Fibroblast of gingiva (primary cell): ENCODE measurements around the gene PI4KB.

ENCODE experiments used
- DNase-seq: peaks from one replicate; pipeline ENCODE4 v3.0.0-alpha.2; 2011; ENCODE audit warnings: low read depth

The PI4KB gene

GRCh38 chr1:151311589-151312331 is 15.5 kb downstream of the PI4KB start:
- peak; percentile 96 for DNase-seq

DNA sequence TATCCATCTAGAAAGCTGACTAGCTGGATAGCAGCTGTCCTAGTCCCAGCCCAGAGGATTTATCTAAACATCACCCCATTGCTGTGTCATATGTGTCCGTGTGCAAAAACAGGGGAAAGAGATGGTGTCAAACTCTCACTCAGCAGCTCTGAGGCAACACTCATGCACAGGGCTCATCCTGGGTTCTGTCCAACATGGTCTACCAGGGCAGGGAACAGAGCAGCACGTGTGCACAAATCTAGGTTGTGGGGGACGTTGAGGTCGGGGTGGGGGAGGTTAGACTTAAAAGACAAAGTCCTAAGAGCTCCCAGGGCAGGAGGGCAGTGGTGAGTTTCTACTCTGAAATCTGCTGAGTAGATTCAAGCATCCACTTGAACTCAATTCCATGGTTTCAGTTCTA is 16.2 kb downstream of the PI4KB start:
- DNase-seq, result no peak

DNA sequence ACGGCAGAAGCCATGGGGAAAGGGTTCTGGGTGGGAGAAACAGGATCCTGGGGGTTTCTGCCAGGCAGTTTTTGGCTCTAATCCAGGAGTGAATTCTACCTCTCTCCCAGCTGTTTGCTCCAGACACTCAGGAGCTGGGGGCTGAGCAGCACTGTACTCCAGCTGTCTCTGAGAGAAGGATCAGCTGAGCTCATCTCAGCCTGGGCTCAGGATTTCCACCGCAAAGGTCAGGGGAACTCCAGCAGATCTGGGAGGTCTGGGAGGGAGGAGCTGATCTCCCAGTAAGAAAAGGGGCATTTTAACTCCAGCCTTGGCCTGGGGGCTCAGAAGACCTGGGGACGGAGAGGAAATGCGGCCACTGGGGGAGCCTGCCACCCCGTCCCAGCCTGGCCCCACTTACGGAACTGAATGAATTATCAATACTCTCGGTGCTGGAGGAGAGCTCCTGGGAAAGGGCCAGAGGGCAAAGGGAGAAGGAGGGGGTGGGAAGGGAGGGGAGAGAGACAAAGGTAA is 17.3 kb downstream of the PI4KB start:
- DNase-seq, result peak; percentile 27

- DNase-seq, result no peak
Observed at GRCh38 chr1:151294742-151295462, 32.3 kb downstream of the PI4KB start.

DNA sequence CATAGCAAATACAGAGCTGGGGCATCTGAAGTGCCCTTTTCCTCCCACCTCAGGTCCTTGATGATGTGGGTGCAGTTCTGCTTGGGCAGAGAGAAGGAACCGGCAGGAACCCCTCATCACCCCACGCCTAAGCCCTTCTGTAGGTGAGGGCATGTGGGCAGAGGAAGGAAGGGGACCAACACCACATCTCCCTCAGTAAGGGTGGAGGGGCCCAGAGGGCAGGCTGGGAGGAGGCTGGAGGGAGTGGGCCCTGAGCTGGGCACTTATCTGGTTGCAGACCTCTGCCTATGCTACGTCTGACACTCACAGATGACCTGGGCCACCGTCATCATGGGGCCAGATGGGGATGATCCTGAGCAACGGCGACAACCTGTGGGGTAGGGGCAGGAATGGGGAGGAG is 34.1 kb downstream of the PI4KB start:
- DNase-seq, result no peak

- DNase-seq, result no peak
Observed at GRCh38 chr1:151292207-151293030, 34.8 kb downstream of the PI4KB start.

- DNase-seq, result no peak
Observed at GRCh38 chr1:151290709-151291303, 36.4 kb downstream of the PI4KB start.

DNA sequence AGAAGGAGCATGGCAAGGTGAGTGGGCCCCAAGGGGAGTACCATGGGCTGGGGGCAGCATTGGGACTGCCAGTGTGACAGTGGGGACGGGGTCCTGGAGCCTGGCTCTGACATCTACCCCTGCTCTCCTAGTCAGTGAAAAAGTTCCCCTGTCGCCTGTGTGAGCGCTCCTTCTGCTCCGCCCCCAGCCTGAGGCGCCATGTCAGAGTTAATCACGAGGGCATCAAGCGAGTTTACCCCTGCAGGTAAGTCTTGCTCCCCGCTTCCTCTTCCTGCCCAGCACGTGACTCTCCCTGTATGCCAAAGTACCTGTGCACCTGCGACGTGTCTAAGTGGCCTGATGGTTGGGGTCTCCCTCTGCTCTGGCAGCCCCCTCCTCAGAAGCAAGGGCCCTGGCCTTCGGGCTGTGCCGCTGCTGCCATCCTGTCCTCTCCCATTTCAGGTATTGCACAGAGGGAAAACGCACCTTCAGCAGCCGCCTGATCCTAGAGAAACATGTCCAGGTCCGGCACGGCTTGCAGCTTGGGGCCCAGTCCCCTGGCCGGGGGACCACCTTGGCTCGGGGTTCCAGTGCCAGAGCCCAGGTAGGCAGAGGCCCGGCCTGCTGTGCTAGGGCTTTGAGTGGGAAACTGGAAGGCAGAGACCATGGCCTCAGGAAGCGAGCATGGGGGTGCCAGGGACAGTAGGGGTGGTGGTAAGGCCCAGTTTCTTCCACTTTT is 37.1 kb downstream of the PI4KB start:
- DNase-seq, result no peak

GRCh38 chr1:151289080-151289935 is 37.9 kb downstream of the PI4KB start:
- no peak for DNase-seq

DNA sequence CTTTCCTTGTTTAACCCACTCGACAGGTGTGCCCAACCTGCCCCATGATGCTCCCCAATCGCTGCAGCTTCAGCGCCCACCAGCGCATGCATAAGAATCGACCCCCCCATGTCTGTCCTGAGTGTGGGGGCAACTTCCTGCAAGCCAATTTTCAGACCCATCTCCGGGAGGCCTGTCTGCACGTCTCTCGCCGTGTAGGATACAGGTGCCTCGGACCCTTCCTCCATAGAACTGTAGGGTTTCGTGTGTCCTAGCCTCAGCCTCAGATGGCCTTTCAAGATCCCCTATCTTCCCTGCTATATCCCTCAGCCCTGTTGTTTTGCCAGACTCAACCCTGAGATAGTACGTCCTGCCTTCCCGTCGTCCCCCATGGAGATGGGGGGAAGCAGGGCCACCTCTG is 38.7 kb downstream of the PI4KB start:
- DNase-seq, result no peak

- no peak for DNase-seq
Observed at GRCh38 chr1:151287767-151288500, 39.3 kb downstream of the PI4KB start.

DNA sequence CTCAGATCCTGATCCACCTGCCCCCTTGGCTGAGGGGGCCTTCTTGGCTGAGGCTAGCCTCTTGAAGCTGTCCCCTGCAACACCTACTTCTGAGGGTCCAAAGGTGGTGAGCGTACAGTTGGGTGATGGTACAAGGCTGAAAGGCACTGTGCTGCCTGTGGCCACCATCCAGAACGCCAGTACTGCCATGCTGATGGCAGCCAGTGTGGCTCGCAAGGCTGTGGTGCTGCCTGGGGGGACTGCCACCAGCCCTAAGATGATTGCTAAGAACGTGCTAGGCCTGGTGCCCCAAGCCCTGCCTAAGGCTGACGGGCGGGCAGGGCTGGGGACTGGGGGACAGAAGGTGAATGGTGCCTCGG is 39.9 kb downstream of the PI4KB start:
- no peak for DNase-seq

GRCh38 chr1:151286619-151287340 is 40.4 kb downstream of the PI4KB start:
- no peak for DNase-seq

DNA sequence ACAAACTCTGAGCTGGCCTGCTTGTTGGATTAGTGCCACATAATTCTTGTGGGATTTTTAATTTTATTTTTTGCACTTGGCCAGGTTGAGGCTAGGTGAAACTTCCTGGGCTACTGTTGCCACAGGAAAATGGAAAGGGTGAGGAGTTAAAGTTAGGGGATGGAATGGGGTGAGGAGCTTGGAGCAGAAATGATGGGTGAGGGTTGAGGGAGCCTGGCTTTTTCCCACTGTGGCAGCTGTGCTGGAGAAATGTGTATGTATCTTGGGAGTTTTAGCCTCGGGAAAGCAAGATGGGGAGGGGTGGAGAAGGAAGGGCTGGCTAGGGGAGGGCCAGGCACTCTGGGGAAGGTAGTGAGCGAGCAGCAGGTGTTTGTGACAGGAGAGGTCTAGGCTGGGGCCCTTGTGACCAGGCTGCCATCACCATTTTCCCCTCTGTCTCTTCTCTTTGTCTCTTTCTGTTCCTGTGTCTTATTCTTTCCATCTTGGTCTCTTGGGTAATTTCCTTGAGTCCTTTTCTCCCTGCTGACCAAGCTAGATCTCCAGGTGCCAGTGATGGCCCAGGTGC is 43.1 kb downstream of the PI4KB start:
- DNase-seq, result no peak

- DNase-seq, result no peak
Observed at GRCh38 chr1:151282883-151283725, 44.1 kb downstream of the PI4KB start.

DNA sequence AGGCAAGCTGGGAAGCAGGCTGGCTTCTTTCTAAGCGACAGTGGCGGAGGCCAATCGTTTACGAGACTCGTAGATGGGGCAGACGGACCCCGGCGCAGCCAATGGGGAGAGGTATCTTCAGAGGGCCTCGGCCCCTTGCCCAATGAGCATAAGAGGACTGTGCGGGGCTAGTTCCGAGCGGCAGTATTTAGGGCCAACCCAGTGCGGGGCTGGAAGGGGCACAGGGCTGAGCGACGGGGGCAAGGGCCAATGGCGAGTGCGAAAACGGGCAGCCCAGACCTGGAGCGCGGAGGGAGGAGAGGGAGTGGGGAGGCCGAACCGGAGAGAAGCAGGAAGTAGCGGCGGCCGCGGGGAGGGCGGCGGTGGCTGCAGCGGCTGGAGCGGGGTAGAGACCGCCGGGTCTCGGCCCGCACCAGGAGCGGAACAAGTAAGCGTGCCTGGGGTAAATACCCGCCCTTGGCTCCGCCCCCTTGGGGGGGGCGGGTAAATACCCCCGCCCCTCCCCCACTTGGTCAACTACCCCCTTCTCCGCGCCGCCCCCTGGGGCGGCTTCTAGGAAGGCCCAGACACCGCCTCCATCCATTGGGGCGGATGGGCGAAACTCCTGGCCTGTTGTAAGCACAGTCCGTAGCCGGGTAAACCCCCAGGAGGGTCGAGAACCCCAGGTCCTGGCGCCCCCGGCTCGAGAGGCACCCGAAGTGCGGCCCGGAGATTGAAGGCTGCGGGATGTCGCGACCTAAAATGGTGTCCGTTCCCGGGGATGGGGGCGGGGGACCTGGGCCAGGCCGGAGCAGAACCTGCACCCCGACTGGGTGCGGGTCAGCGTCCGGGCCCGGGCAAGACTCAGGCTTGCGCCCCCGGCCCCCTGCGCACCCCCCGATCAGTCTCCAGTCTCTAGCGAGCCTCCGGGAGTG is 45.0 kb downstream of the PI4KB start, which contains the start of gene ZNF687:
TSS of gene ZNF687 (plus strand) at position 331 of the 914 bp plus-strand sequence. CDS start 3,993 bp downstream, outside the sequence.
- peak; percentile 100 for DNase-seq
